ENCODE results near the gene SZT2. TPM values are rescaled to one million over a fixed set of nuclear protein-coding genes. Genes with fewer than 3 reads are reported as not detected.
A peak's percentile ranks its signal among the peaks of the same experiment; 100 is the strongest.

The SZT2 gene
- polyA plus RNA-seq, 1 donor = 26.3 TPM

DNA sequence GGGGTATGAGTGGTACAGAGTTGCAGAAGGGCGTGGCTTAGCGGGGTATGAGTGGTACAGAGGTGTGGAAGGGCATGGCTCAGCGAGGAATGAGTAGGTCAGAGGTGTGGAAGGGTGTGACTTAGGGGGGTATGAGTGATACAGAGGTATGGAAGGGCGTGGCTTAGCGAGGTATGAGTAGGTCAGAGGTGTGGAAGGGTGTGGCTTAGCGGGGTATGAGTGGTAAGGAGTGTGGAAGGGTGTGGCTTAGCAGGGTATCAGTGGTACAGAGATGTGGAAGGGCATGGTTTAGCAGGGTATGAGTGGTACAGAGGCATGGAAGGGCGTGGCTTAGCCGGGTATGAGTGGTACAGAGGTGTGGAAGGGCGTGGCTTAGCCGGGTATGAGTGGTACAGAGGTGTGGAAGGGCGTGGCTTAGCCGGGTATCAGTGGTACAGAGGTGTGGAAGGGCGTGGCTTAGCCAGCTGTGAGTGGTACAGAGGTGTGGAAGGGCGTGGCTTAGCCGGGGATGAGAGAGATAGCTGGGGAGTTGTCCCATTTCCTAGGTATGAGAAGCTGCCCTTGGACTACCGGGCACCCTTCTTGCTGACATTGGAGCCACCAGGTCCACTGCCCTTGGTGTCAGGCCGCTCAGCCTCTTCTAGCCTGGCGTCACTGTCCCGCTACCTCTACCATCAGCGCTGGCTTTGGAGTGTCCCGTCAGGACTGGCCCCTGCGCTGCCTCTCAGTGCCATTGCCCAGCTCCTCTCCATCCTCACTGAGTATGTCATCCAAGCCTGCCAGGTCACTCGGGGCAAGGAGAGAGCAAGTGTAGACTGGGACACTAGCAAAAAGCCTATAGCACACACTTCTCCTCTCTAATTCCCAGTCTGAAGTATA is 34.2 kb downstream of the SZT2 start:
- no peak overlapping the region for H3K4me3 ChIP-seq (ENCODE audit: low read length)
- peaks cover 99% of the 10 kb centered on the region for H3K36me3 ChIP-seq (ENCODE audit: control insufficient read depth, insufficient read depth, low read length)
- DNase-seq = peak in 1 of 2 donors; percentile 32

GRCh38 chr1:43425045-43425444 is 35.3 kb downstream of the SZT2 start:
- Histone ChIP-seq H3K9me3 (ENCODE audit: control insufficient read depth, low read depth, low read length) (peaks cover 10% of the 10 kb centered on the region), H3K27me3 (ENCODE audit: control insufficient read depth, insufficient read depth, low read length) (no peaks in the 10 kb centered on the region), H3K4me3 (ENCODE audit: low read length) (no peak overlapping the region), H3K27ac (ENCODE audit: low read length) (no peak overlapping the region), H3K36me3 (ENCODE audit: control insufficient read depth, insufficient read depth, low read length) (peaks cover 99% of the 10 kb centered on the region), H3K4me1 (ENCODE audit: control insufficient read depth, insufficient read depth, low read length) (no peaks in the 10 kb centered on the region)
- no CpG with 5 or more reads among the region's 4 CpGs for WGBS (ENCODE audit: insufficient coverage, low lambda C conversion rate)
- no peak for DNase-seq

More for the DNA sequence above, 34.2 kb downstream of the SZT2 start:
- Histone ChIP-seq H3K27me3 (ENCODE audit: control insufficient read depth, insufficient read depth, low read length) (no peaks in the 10 kb centered on the region), H3K4me1 (ENCODE audit: control insufficient read depth, insufficient read depth, low read length) (no peaks in the 10 kb centered on the region), H3K27ac (ENCODE audit: low read length) (no peak overlapping the region), H3K9me3 (ENCODE audit: control insufficient read depth, low read depth, low read length) (peaks cover 10% of the 10 kb centered on the region)
- WGBS (ENCODE audit: insufficient coverage, low lambda C conversion rate) = 94% methylated on average over 5 of the region's 23 CpGs

- Histone ChIP-seq H3K36me3 (ENCODE audit: control insufficient read depth, insufficient read depth, low read length) (peaks cover 99% of the 10 kb centered on the region), H3K4me1 (ENCODE audit: control insufficient read depth, insufficient read depth, low read length) (no peaks in the 10 kb centered on the region), H3K27me3 (ENCODE audit: control insufficient read depth, insufficient read depth, low read length) (no peaks in the 10 kb centered on the region), H3K4me3 (ENCODE audit: low read length) (no peak overlapping the region), H3K27ac (ENCODE audit: low read length) (no peak overlapping the region), H3K9me3 (ENCODE audit: control insufficient read depth, low read depth, low read length) (peaks cover 10% of the 10 kb centered on the region)
- no peak for DNase-seq
- WGBS (ENCODE audit: insufficient coverage, low lambda C conversion rate) = no CpG with 5 or more reads among the region's 11 CpGs
These were observed 36.5 kb downstream of the SZT2 start for GRCh38 chr1:43426221-43426620.

DNA sequence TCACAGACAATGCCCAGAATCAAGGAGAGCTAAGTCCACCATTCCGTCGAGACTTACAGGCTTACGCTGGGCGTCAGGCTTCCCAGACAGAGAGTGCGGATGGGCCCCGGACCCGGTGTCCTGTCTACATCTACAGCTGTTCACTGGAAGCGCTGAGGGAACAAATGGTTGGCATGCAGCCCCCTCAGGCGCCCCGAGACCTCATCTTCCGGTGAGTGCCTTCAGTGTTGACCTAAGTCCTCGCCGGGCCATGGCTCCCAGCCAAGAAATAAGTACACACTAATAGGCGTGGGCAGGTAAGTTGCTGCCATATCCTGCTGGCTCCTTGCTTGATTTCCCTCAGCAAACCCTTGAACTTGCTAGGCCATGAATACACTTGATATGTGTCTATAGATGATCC is 37.8 kb downstream of the SZT2 start:
- H3K9me3 ChIP-seq (ENCODE audit: control insufficient read depth, low read depth, low read length) = peaks cover 10% of the 10 kb centered on the region
- no peaks in the 10 kb centered on the region for H3K4me1 ChIP-seq (ENCODE audit: control insufficient read depth, insufficient read depth, low read length)
- no peak overlapping the region for H3K4me3 ChIP-seq (ENCODE audit: low read length)
- WGBS (ENCODE audit: insufficient coverage, low lambda C conversion rate) = no CpG with 5 or more reads among the region's 14 CpGs
- DNase-seq = no peak
- H3K36me3 ChIP-seq (ENCODE audit: control insufficient read depth, insufficient read depth, low read length) = peaks cover 100% of the 10 kb centered on the region
- H3K27ac ChIP-seq (ENCODE audit: low read length) = no peak overlapping the region
- no peaks in the 10 kb centered on the region for H3K27me3 ChIP-seq (ENCODE audit: control insufficient read depth, insufficient read depth, low read length)

DNA sequence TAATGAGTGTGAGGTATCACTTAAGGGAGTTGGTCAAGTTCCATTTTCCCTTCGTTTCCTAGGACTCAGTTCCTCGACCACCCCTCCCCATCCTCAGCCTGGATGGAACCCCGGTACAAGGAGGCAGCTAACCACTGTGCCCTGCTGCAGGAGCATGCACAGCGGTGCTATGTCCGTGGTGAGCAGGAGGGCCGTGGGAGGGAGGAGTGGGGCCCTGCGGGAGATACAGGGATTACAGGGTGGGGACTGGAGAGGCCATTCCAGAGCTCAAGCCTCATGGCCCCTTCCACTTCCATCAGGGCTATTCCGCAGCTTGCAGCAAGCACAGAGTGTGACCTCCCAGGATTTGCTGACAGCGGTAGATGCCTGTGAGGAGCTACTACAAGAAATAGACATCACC is 38.2 kb downstream of the SZT2 start:
- no CpG with 5 or more reads among the region's 9 CpGs for WGBS (ENCODE audit: insufficient coverage, low lambda C conversion rate)
- no peak overlapping the region for H3K27ac ChIP-seq (ENCODE audit: low read length)
- peaks cover 100% of the 10 kb centered on the region for H3K36me3 ChIP-seq (ENCODE audit: control insufficient read depth, insufficient read depth, low read length)
- H3K4me1 ChIP-seq (ENCODE audit: control insufficient read depth, insufficient read depth, low read length) = no peaks in the 10 kb centered on the region
- H3K9me3 ChIP-seq (ENCODE audit: control insufficient read depth, low read depth, low read length) = peaks cover 9% of the 10 kb centered on the region
- DNase-seq = no peak
- H3K4me3 ChIP-seq (ENCODE audit: low read length) = no peak overlapping the region
- H3K27me3 ChIP-seq (ENCODE audit: control insufficient read depth, insufficient read depth, low read length) = no peaks in the 10 kb centered on the region

- DNase-seq = no peak
- no peak overlapping the region for H3K27ac ChIP-seq (ENCODE audit: low read length)
- H3K36me3 ChIP-seq (ENCODE audit: control insufficient read depth, insufficient read depth, low read length) = peaks cover 95% of the 10 kb centered on the region
- no peak overlapping the region for H3K4me3 ChIP-seq (ENCODE audit: low read length)
- no CpG with 5 or more reads among the region's 5 CpGs for WGBS (ENCODE audit: insufficient coverage, low lambda C conversion rate)
- no peaks in the 10 kb centered on the region for H3K4me1 ChIP-seq (ENCODE audit: control insufficient read depth, insufficient read depth, low read length)
- no peaks in the 10 kb centered on the region for H3K27me3 ChIP-seq (ENCODE audit: control insufficient read depth, insufficient read depth, low read length)
- H3K9me3 ChIP-seq (ENCODE audit: control insufficient read depth, low read depth, low read length) = no peaks in the 10 kb centered on the region
These were observed 41.1 kb downstream of the SZT2 start for GRCh38 chr1:43430831-43431230.

- Histone ChIP-seq H3K36me3 (ENCODE audit: control insufficient read depth, insufficient read depth, low read length) (peaks cover 92% of the 10 kb centered on the region), H3K4me3 (ENCODE audit: low read length) (no peak overlapping the region), H3K27ac (ENCODE audit: low read length) (no peak overlapping the region), H3K9me3 (ENCODE audit: control insufficient read depth, low read depth, low read length) (no peaks in the 10 kb centered on the region), H3K27me3 (ENCODE audit: control insufficient read depth, insufficient read depth, low read length) (no peaks in the 10 kb centered on the region), H3K4me1 (ENCODE audit: control insufficient read depth, insufficient read depth, low read length) (no peaks in the 10 kb centered on the region)
- DNase-seq = no peak
- WGBS (ENCODE audit: insufficient coverage, low lambda C conversion rate) = no CpG with 5 or more reads among the region's 9 CpGs
These were observed 42.0 kb downstream of the SZT2 start for GRCh38 chr1:43431676-43432075.

GRCh38 chr1:43432171-43432860 is 42.6 kb downstream of the SZT2 start:
- Histone ChIP-seq H3K9me3 (ENCODE audit: control insufficient read depth, low read depth, low read length) (no peaks in the 10 kb centered on the region), H3K36me3 (ENCODE audit: control insufficient read depth, insufficient read depth, low read length) (peaks cover 92% of the 10 kb centered on the region), H3K4me1 (ENCODE audit: control insufficient read depth, insufficient read depth, low read length) (no peaks in the 10 kb centered on the region), H3K4me3 (ENCODE audit: low read length) (no peak overlapping the region), H3K27ac (ENCODE audit: low read length) (no peak overlapping the region), H3K27me3 (ENCODE audit: control insufficient read depth, insufficient read depth, low read length) (no peaks in the 10 kb centered on the region)
- DNase-seq = no peak
- WGBS (ENCODE audit: insufficient coverage, low lambda C conversion rate) = no CpG with 5 or more reads among the region's 9 CpGs

GRCh38 chr1:43432907-43433306 is 43.2 kb downstream of the SZT2 start:
- no peaks in the 10 kb centered on the region for H3K9me3 ChIP-seq (ENCODE audit: control insufficient read depth, low read depth, low read length)
- H3K27me3 ChIP-seq (ENCODE audit: control insufficient read depth, insufficient read depth, low read length) = no peaks in the 10 kb centered on the region
- H3K27ac ChIP-seq (ENCODE audit: low read length) = no peak overlapping the region
- H3K4me1 ChIP-seq (ENCODE audit: control insufficient read depth, insufficient read depth, low read length) = no peaks in the 10 kb centered on the region
- H3K36me3 ChIP-seq (ENCODE audit: control insufficient read depth, insufficient read depth, low read length) = peaks cover 92% of the 10 kb centered on the region
- WGBS (ENCODE audit: insufficient coverage, low lambda C conversion rate) = no CpG with 5 or more reads among the region's 5 CpGs
- no peak for DNase-seq
- no peak overlapping the region for H3K4me3 ChIP-seq (ENCODE audit: low read length)

GRCh38 chr1:43434256-43434655 is 44.6 kb downstream of the SZT2 start:
- DNase-seq = no peak
- Histone ChIP-seq H3K27me3 (ENCODE audit: control insufficient read depth, insufficient read depth, low read length) (no peaks in the 10 kb centered on the region), H3K4me1 (ENCODE audit: control insufficient read depth, insufficient read depth, low read length) (no peaks in the 10 kb centered on the region), H3K27ac (ENCODE audit: low read length) (no peak overlapping the region), H3K9me3 (ENCODE audit: control insufficient read depth, low read depth, low read length) (no peaks in the 10 kb centered on the region), H3K4me3 (ENCODE audit: low read length) (no peak overlapping the region), H3K36me3 (ENCODE audit: control insufficient read depth, insufficient read depth, low read length) (peaks cover 90% of the 10 kb centered on the region)
- no CpG with 5 or more reads among the region's 7 CpGs for WGBS (ENCODE audit: insufficient coverage, low lambda C conversion rate)
